HCT116 (cell line): ENCODE measurements around the gene BTBD2.

Source experiments
- EZH2phosphoT487 ChIP-seq: fragments of 200-600 bp; IDR thresholded peaks from 2 replicates; pipeline ENCODE4 v1.6.1; 2018; ENCODE audit warnings: antibody characterized with exemption, borderline replicate concordance
- TF ChIP-seq, protein P1 (sequence below), 3 experiments: fragments of 200-600 bp in 1 of 3; sonication (generic) in 1 of 3; IDR thresholded peaks in 2 of 3; conservative IDR thresholded peaks in 1 of 3; 2 replicates each; pipeline ENCODE4 v1.5.1; 2012 to 2017; ENCODE audit warnings: low read depth in 2 of 3, low read length in 2 of 3, antibody characterized with exemption in 1 of 3, borderline replicate concordance in 1 of 3, control low read depth in 1 of 3, mild to moderate bottlenecking in 1 of 3, mixed read lengths in 1 of 3, mixed run types in 1 of 3, moderate library complexity in 1 of 3; ENCODE audit not compliant: insufficient read depth in 1 of 3

GRCh38 chr19:1954532-1954933, 61.0 kb downstream of the BTBD2 start:
- TF ChIP-seq, protein P1, sequence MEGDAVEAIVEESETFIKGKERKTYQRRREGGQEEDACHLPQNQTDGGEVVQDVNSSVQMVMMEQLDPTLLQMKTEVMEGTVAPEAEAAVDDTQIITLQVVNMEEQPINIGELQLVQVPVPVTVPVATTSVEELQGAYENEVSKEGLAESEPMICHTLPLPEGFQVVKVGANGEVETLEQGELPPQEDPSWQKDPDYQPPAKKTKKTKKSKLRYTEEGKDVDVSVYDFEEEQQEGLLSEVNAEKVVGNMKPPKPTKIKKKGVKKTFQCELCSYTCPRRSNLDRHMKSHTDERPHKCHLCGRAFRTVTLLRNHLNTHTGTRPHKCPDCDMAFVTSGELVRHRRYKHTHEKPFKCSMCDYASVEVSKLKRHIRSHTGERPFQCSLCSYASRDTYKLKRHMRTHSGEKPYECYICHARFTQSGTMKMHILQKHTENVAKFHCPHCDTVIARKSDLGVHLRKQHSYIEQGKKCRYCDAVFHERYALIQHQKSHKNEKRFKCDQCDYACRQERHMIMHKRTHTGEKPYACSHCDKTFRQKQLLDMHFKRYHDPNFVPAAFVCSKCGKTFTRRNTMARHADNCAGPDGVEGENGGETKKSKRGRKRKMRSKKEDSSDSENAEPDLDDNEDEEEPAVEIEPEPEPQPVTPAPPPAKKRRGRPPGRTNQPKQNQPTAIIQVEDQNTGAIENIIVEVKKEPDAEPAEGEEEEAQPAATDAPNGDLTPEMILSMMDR (IDR thresholded peaks at IDR 0.05 in 2 of 3, conservative IDR thresholded peaks at IDR 0.05 in 1 of 3; ENCODE audit: borderline replicate concordance in 1 of 3, insufficient read depth in 1 of 3, low read depth in 2 of 3, low read length in 2 of 3) = no peak
- no peak for TF ChIP-seq EZH2phosphoT487
